Measurements from ENCODE around the gene RBMS1.
"Not testable (repeated sequence)": the region's sequence is repeated elsewhere in the genome, so short reads cannot be mapped to it uniquely, and the experiment has no call there.

DNA sequence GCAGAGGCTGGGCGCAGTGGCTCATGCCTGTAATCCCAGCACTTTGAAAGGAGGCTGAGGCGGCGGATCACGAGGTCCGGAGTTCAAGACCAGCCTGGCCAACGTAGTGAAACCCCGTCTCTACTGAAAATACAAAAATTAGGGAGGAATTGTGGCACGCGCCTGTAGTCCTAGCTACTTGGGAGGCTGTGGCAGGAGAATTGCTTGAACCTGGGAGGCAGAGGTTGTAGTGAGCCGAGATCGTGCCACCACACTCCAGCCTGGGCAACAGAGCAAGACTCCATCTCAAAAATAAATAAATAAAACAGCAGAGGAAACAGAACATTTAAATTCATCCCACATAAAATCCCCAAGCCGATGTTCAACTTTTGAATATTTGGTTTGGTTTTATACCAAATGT, 5.3 kb downstream of the RBMS1 start:
- TF ChIP-seq, protein P1, sequence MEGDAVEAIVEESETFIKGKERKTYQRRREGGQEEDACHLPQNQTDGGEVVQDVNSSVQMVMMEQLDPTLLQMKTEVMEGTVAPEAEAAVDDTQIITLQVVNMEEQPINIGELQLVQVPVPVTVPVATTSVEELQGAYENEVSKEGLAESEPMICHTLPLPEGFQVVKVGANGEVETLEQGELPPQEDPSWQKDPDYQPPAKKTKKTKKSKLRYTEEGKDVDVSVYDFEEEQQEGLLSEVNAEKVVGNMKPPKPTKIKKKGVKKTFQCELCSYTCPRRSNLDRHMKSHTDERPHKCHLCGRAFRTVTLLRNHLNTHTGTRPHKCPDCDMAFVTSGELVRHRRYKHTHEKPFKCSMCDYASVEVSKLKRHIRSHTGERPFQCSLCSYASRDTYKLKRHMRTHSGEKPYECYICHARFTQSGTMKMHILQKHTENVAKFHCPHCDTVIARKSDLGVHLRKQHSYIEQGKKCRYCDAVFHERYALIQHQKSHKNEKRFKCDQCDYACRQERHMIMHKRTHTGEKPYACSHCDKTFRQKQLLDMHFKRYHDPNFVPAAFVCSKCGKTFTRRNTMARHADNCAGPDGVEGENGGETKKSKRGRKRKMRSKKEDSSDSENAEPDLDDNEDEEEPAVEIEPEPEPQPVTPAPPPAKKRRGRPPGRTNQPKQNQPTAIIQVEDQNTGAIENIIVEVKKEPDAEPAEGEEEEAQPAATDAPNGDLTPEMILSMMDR (conservative IDR thresholded peaks at IDR 0.05; ENCODE audit: low read length), result not testable (repeated sequence)
- not testable (repeated sequence) for TF ChIP-seq EZH2phosphoT487 (IDR thresholded peaks at IDR 0.05; ENCODE audit: borderline replicate concordance)
